ENCODE measurements around the gene MPI.

The MPI gene

DNA sequence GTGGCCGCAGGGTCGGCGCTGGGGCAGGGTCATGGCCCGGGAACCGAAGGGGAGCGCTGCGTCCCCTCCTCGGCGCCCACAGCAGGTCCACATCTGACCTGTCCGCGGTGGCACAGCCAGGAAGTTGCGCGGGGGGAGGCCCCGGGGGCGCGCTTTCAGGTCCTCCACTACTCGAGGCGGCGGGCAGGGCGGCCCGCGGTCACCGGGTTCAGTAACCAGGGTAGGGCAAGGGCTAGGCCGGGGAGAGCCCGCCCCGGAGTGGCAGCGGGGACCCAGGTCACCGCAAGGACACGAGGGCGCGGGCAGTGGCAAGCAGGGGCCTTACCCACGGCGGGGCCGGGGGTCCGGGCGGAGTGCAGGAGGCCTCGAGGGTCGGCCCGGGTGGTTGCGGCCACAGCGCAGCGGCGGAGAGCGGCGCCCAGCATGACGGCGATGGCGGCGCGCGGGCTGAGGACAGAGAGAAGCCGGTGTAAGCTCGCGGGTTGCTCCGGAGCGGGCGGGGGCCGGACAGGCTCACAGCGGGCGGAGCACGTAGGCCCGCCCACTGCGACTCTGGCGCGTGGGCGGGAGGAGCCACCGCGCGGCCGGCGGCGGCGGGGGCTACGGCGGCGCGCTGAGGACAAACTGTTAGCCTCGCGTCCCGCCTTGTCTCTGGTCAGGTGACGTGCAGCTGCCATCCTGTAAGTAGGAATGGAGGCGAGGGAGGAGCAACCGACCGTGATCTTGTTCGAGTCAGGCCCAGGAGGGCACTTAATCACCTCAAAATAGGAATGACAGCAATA is 47.9 kb downstream of the MPI start, which contains the start of gene COX5A (continued):
- TF ChIP-seq ZNF280C (tag by site-specific recombination; IDR thresholded peaks at IDR 0.05) = no peak
- TF ChIP-seq ZNF23 (tag by site-specific recombination; IDR thresholded peaks at IDR 0.05; ENCODE audit: borderline replicate concordance) = no peak
- peak; percentile 19; the same call in 1 of the 2 replicates for TF ChIP-seq ZNF548 (tag by site-specific recombination; IDR thresholded peaks at IDR 0.05)
- TF ChIP-seq ZNF19 (tag by site-specific recombination; IDR thresholded peaks at IDR 0.05; ENCODE audit: low read depth) = no peak
- TF ChIP-seq ZSCAN16 (tag by site-specific recombination; IDR thresholded peaks at IDR 0.05) = peak; percentile 49
- peak; percentile 27 for TF ChIP-seq SP7 (tag by site-specific recombination; IDR thresholded peaks at IDR 0.05)
- TF ChIP-seq ZNF629 (tag by site-specific recombination; IDR thresholded peaks at IDR 0.05) = peak; percentile 9; the same call in 1 of the 2 replicates
- no peak for TF ChIP-seq ZNF830 (tag by site-specific recombination; IDR thresholded peaks at IDR 0.05; ENCODE audit: low read depth)
- TF ChIP-seq ZBTB20 (tag by site-specific recombination; IDR thresholded peaks at IDR 0.05) = peak; percentile 90
- no peak for TF ChIP-seq ZNF654 (tag by site-specific recombination; IDR thresholded peaks at IDR 0.05; ENCODE audit: low read depth)
- TF ChIP-seq ZBTB17 (tag by site-specific recombination; IDR thresholded peaks at IDR 0.05) = no peak; the same call in none of the 2 replicates
- TF ChIP-seq ZNF670 (tag by site-specific recombination; IDR thresholded peaks at IDR 0.05; ENCODE audit: low read depth) = no peak

- H3K4me3 ChIP-seq (ENCODE audit: low read depth, low read length) = no peak overlapping the region
- H3K9me3 ChIP-seq (ENCODE audit: control insufficient read depth, insufficient read depth, low read depth, low read length) = no peaks in the 10 kb centered on the region
- ChIA-PET CTCF (interaction anchor here (0.5 to 13.3 kb wide), 55 partner anchors 9 to 1197 kb away, joined by 3 to 223 read pairs (median 5); partner anchors contain the start of genes COX5A, CPLX3, CSK and FAM219B), POLR2A (interaction anchor here (0.5 to 3.0 kb wide), 6 partner anchors 12 to 179 kb away, joined by 3 to 13 read pairs (median 5); partner anchors contain the start of genes COX5A, CSK and PPCDC)
- no peak overlapping the region for H3K27ac ChIP-seq (ENCODE audit: extremely low read depth, low read depth, low read length)
- H3K4me1 ChIP-seq (ENCODE audit: control insufficient read depth, insufficient read depth, low read length) = peaks cover 4% of the 10 kb centered on the region; the same call in 1 of the 2 replicates
- H3K36me3 ChIP-seq (ENCODE audit: control insufficient read depth in 2 of 2, insufficient read depth in 1 of 2, low read length in 2 of 2) = no peaks in the 10 kb centered on the region
- TF ChIP-seq WT1 (tag by site-specific recombination; IDR thresholded peaks at IDR 0.05) = no peak
- TF ChIP-seq ZNF221 (tag by site-specific recombination; IDR thresholded peaks at IDR 0.05; ENCODE audit: borderline replicate concordance) = no peak
- TF ChIP-seq BCL11A (tag by site-specific recombination; IDR thresholded peaks at IDR 0.05; ENCODE audit: low read depth) = no peak
- no peak for TF ChIP-seq ZNF416 (tag by site-specific recombination; IDR thresholded peaks at IDR 0.05)
- TF ChIP-seq ZNF654 (tag by site-specific recombination; IDR thresholded peaks at IDR 0.05; ENCODE audit: low read depth) = peak; percentile 100
- no peak for TF ChIP-seq ZNF571 (tag by site-specific recombination; IDR thresholded peaks at IDR 0.05)
- TF ChIP-seq SCRT1 (tag by site-specific recombination; IDR thresholded peaks at IDR 0.05; ENCODE audit: borderline replicate concordance) = no peak
- TF ChIP-seq, protein P1, sequence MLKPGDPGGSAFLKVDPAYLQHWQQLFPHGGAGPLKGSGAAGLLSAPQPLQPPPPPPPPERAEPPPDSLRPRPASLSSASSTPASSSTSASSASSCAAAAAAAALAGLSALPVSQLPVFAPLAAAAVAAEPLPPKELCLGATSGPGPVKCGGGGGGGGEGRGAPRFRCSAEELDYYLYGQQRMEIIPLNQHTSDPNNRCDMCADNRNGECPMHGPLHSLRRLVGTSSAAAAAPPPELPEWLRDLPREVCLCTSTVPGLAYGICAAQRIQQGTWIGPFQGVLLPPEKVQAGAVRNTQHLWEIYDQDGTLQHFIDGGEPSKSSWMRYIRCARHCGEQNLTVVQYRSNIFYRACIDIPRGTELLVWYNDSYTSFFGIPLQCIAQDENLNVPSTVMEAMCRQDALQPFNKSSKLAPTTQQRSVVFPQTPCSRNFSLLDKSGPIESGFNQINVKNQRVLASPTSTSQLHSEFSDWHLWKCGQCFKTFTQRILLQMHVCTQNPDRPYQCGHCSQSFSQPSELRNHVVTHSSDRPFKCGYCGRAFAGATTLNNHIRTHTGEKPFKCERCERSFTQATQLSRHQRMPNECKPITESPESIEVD (tag by site-specific recombination; IDR thresholded peaks at IDR 0.05) = no peak
- TF ChIP-seq ZNF223 (tag by site-specific recombination; IDR thresholded peaks at IDR 0.05) = no peak
- TF ChIP-seq, protein P2, sequence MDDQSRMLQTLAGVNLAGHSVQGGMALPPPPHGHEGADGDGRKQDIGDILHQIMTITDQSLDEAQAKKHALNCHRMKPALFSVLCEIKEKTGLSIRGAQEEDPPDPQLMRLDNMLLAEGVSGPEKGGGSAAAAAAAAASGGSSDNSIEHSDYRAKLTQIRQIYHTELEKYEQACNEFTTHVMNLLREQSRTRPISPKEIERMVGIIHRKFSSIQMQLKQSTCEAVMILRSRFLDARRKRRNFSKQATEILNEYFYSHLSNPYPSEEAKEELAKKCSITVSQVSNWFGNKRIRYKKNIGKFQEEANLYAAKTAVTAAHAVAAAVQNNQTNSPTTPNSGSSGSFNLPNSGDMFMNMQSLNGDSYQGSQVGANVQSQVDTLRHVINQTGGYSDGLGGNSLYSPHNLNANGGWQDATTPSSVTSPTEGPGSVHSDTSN (CRISPR knock-in tag; IDR thresholded peaks at IDR 0.05) = no peak
- TF ChIP-seq ZFP37 (tag by site-specific recombination; IDR thresholded peaks at IDR 0.05) = peak; percentile 31; the same call in 1 of the 2 replicates
- TF ChIP-seq ZBTB17 (tag by site-specific recombination; IDR thresholded peaks at IDR 0.05) = no peak; the same call in none of the 2 replicates
- peak; percentile 93 for TF ChIP-seq ZNF366 (tag by site-specific recombination; conservative IDR thresholded peaks at IDR 0.05)
- no peak for TF ChIP-seq ZNF843 (tag by site-specific recombination; IDR thresholded peaks at IDR 0.05)
- TF ChIP-seq ZNF658 (tag by site-specific recombination; IDR thresholded peaks at IDR 0.05) = no peak
- 0 out of 2 replicates have a peak, but pooled peaks have one; percentile 8 for TF ChIP-seq GLIS2 (tag by site-specific recombination; IDR thresholded peaks at IDR 0.05)
- peak; percentile 45; the same call in 1 of the 2 replicates for TF ChIP-seq ZNF660 (tag by site-specific recombination; IDR thresholded peaks at IDR 0.05)
- no peak for TF ChIP-seq ELK4 (IDR thresholded peaks at IDR 0.05; ENCODE audit: borderline replicate concordance, low read depth, low read length)
- TF ChIP-seq ZNF48 (tag by site-specific recombination; IDR thresholded peaks at IDR 0.05) = no peak
Measured at GRCh38 chr15:74950078-74950908, 60.5 kb downstream of the MPI start.

All from HEK293 (cell line).